Activated CD4-positive, alpha-beta T cell treated with anti-CD3 and anti-CD28 coated beads for 36 hours (primary cell): Measurements from ENCODE around the gene CYP2W1. TPM values are rescaled to one million over a fixed set of nuclear protein-coding genes. Genes with fewer than 3 reads are reported as not detected.
A peak's percentile ranks its signal among the peaks of the same experiment; 100 is the strongest.
"Not testable (repeated sequence)": the region's sequence is repeated elsewhere in the genome, so short reads cannot be mapped to it uniquely, and the experiment has no call there.

Experiments
- ATAC-seq: fragments of 200-7000 bp; cut with Tn5 transposase; one replicate; pipeline ENCODE4 v1.10.0; 2021; ENCODE audit warnings: mild to moderate bottlenecking, moderate library complexity
- CTCF ChIA-PET: fragments of 350-600 bp; sonication (Branson Sonifier 250); formaldehyde crosslinking; loops from one replicate; lab custom pipeline; 2021; ENCODE audit warnings: antibody characterized with exemption; lab: Charles Lee
- POLR2A ChIA-PET: fragments of 350-600 bp; sonication (Branson Sonifier 250); formaldehyde crosslinking; loops from one replicate; lab custom pipeline; 2021; ENCODE audit warnings: antibody characterized with exemption, inconsistent platforms; lab: Charles Lee
- DNase-seq: peaks from one replicate; pipeline ENCODE4 v3.0.0-alpha.2; 2020
- H3K27ac Mint-ChIP-seq: one replicate; pipeline ENCODE4 v1.8.0; 2021; ENCODE audit warnings: mixed read lengths
- H3K27me3 Mint-ChIP-seq: one replicate; pipeline ENCODE4 v1.8.0; 2021; ENCODE audit warnings: mixed read lengths
- H3K36me3 Mint-ChIP-seq: one replicate; pipeline ENCODE4 v1.8.0; 2021; ENCODE audit warnings: low read depth, mixed read lengths
- H3K4me1 Mint-ChIP-seq: one replicate; pipeline ENCODE4 v1.8.0; 2021; ENCODE audit warnings: mixed read lengths
- H3K4me3 Mint-ChIP-seq: one replicate; pipeline ENCODE4 v1.8.0; 2021; ENCODE audit warnings: mild to moderate bottlenecking, moderate library complexity, mixed read lengths
- H3K9me3 Mint-ChIP-seq: one replicate; pipeline ENCODE4 v1.8.0; 2021; ENCODE audit warnings: low read depth, mixed read lengths
- intact Hi-C, 2 experiments: fragments of 100-400 bp; cut with DNase I in 1 of 2; cut with micrococcal nuclease in 1 of 2; formaldehyde crosslinking; loops; one replicate each; pipeline versions ENCODE4 v1.14.2 to v1.15.1; 2022 to 2024; cut with DNase I, micrococcal nuclease
- total RNA-seq, 2 experiments: library from RNA; stranded (reverse); gene quantifications; one replicate each; pipeline ENCODE4 v1.2.3, GENCODE V29; 2021

Gene CYP2W1
- total RNA-seq, result not detected

- Mint-ChIP-seq H3K27me3 (peaks cover 2% of the 10 kb centered on the region), H3K36me3 (no peaks in the 10 kb centered on the region), H3K4me3 (no peak within 1 kb of the TSS), H3K9me3 (no peaks in the 10 kb centered on the region), H3K4me1 (no peaks in the 10 kb centered on the region), H3K27ac (no peak within 1 kb of the TSS)
- ATAC-seq, result no peak
- DNase-seq, result no peak
- ChIA-PET CTCF (no interaction called here), POLR2A (no interaction called here)
- intact Hi-C loops, result no loop called here
Observed at GRCh38 chr7:983004-983615, at the start of gene CYP2W1. CYP2W1 (plus strand) TSS chr7:983181; CDS start chr7:983212, 31 bp downstream.

GRCh38 chr7:934469-935163 lies 48.4 kb upstream of the CYP2W1 start:
- intact Hi-C loops, result no loop called here
- peaks cover 24% of the 10 kb centered on the region for H3K4me1 Mint-ChIP-seq
- no peaks in the 10 kb centered on the region for H3K27me3 Mint-ChIP-seq
- CTCF ChIA-PET, result no interaction called here
- POLR2A ChIA-PET, result no interaction called here
- no peaks in the 10 kb centered on the region for H3K9me3 Mint-ChIP-seq
- H3K27ac Mint-ChIP-seq, result no peak overlapping the region
- no peak overlapping the region for H3K4me3 Mint-ChIP-seq
- DNase-seq (no peak), ATAC-seq (no peak)
- no peaks in the 10 kb centered on the region for H3K36me3 Mint-ChIP-seq

- Mint-ChIP-seq H3K4me1 (peaks cover 25% of the 10 kb centered on the region), H3K4me3 (no peak overlapping the region), H3K27me3 (no peaks in the 10 kb centered on the region), H3K27ac (no peak overlapping the region), H3K9me3 (peaks cover 4% of the 10 kb centered on the region), H3K36me3 (no peaks in the 10 kb centered on the region)
- intact Hi-C loops, result no loop called here
- DNase-seq (no peak), ATAC-seq (no peak)
- ChIA-PET POLR2A (no interaction called here), CTCF (no interaction called here)
Observed at GRCh38 chr7:935164-935873, 47.7 kb upstream of the CYP2W1 start.

GRCh38 chr7:935874-936385 lies 47.1 kb upstream of the CYP2W1 start:
- ATAC-seq, result no peak
- ChIA-PET CTCF (no interaction called here), POLR2A (no interaction called here)
- Mint-ChIP-seq H3K27ac (peak overlapping the region; percentile 26), H3K4me3 (no peak overlapping the region), H3K36me3 (peaks cover 3% of the 10 kb centered on the region), H3K9me3 (peaks cover 9% of the 10 kb centered on the region), H3K4me1 (peaks cover 31% of the 10 kb centered on the region), H3K27me3 (no peaks in the 10 kb centered on the region)
- intact Hi-C loops, result loop anchor here in 1 of 2 experiments (2.0 kb wide), 1 partner anchor 13 kb away; no protein-coding TSS in a partner anchor
- DNase-seq, result no peak

GRCh38 chr7:936386-937054 lies 46.5 kb upstream of the CYP2W1 start:
- Mint-ChIP-seq H3K36me3 (peaks cover 3% of the 10 kb centered on the region), H3K9me3 (peaks cover 11% of the 10 kb centered on the region), H3K4me1 (peaks cover 37% of the 10 kb centered on the region), H3K27ac (peak overlapping the region; percentile 26), H3K4me3 (no peak overlapping the region), H3K27me3 (no peaks in the 10 kb centered on the region)
- DNase-seq (peak; percentile 68), ATAC-seq (peak; percentile 86)
- ChIA-PET POLR2A (no interaction called here), CTCF (no interaction called here)
- intact Hi-C loops, result loop anchor here in 1 of 2 experiments (2.0 kb wide), 1 partner anchor 14 kb away; no protein-coding TSS in a partner anchor

- H3K4me3 Mint-ChIP-seq, result no peak overlapping the region
- CTCF ChIA-PET, result interaction anchor here (1.0 kb wide), 1 partner anchor 27 kb away, joined by 3 read pairs; no protein-coding TSS in a partner anchor
- ATAC-seq (no peak), DNase-seq (no peak)
- POLR2A ChIA-PET, result no interaction called here
- H3K9me3 Mint-ChIP-seq, result peaks cover 11% of the 10 kb centered on the region
- intact Hi-C loops, result loop anchor here in 1 of 2 experiments (2.0 kb wide), 1 partner anchor 15 kb away; no protein-coding TSS in a partner anchor
- peaks cover 43% of the 10 kb centered on the region for H3K4me1 Mint-ChIP-seq
- peaks cover 3% of the 10 kb centered on the region for H3K36me3 Mint-ChIP-seq
- H3K27me3 Mint-ChIP-seq, result no peaks in the 10 kb centered on the region
- H3K27ac Mint-ChIP-seq, result no peak overlapping the region
Observed at GRCh38 chr7:937856-938484, 45.0 kb upstream of the CYP2W1 start.

- no peak for DNase-seq
- Mint-ChIP-seq H3K27me3 (no peaks in the 10 kb centered on the region), H3K9me3 (peaks cover 11% of the 10 kb centered on the region), H3K36me3 (peaks cover 3% of the 10 kb centered on the region), H3K27ac (no peak overlapping the region), H3K4me3 (no peak overlapping the region), H3K4me1 (peaks cover 43% of the 10 kb centered on the region)
- ChIA-PET POLR2A (no interaction called here), CTCF (interaction anchor here (1.0 to 1.2 kb wide), 2 partner anchors 26 to 34 kb away, joined by 3 read pairs; no protein-coding TSS in a partner anchor)
- intact Hi-C loops, result no loop called here
- no peak for ATAC-seq
Observed at GRCh38 chr7:938546-939185, 44.3 kb upstream of the CYP2W1 start.

GRCh38 chr7:939843-940242 lies 43.1 kb upstream of the CYP2W1 start:
- Mint-ChIP-seq H3K27ac (no peak overlapping the region), H3K4me3 (no peak overlapping the region)

GRCh38 chr7:940599-941408 lies 42.2 kb upstream of the CYP2W1 start:
- peaks cover 3% of the 10 kb centered on the region for H3K36me3 Mint-ChIP-seq
- peak overlapping the region; percentile 72 for H3K27ac Mint-ChIP-seq
- ChIA-PET POLR2A (interaction anchor here (1.1 kb wide), 1 partner anchor 17 kb away, joined by 3 read pairs; no protein-coding TSS in a partner anchor), CTCF (interaction anchor here (0.7 to 1.1 kb wide), 4 partner anchors 10 to 68 kb away, joined by 3 to 4 read pairs (median 4); no protein-coding TSS in a partner anchor)
- ATAC-seq, result peak; percentile 42
- H3K9me3 Mint-ChIP-seq, result peaks cover 11% of the 10 kb centered on the region
- peaks cover 42% of the 10 kb centered on the region for H3K4me1 Mint-ChIP-seq
- intact Hi-C loops, result no loop called here
- no peak for DNase-seq
- H3K27me3 Mint-ChIP-seq, result no peaks in the 10 kb centered on the region
- no peak overlapping the region for H3K4me3 Mint-ChIP-seq

More at GRCh38 chr7:939843-940242, 43.1 kb upstream of the CYP2W1 start:
- Mint-ChIP-seq H3K9me3 (peaks cover 11% of the 10 kb centered on the region), H3K4me1 (peaks cover 43% of the 10 kb centered on the region), H3K36me3 (peaks cover 3% of the 10 kb centered on the region), H3K27me3 (no peaks in the 10 kb centered on the region)
- POLR2A ChIA-PET, result no interaction called here
- DNase-seq (no peak), ATAC-seq (no peak)
- intact Hi-C loops, result no loop called here
- CTCF ChIA-PET, result interaction anchor here (1.2 kb wide), 1 partner anchor 33 kb away, joined by 3 read pairs; no protein-coding TSS in a partner anchor

GRCh38 chr7:943793-944192 lies 39.2 kb upstream of the CYP2W1 start:
- peaks cover 25% of the 10 kb centered on the region for H3K4me1 Mint-ChIP-seq
- ATAC-seq, POLR2A ChIA-PET, DNase-seq, H3K36me3 Mint-ChIP-seq, H3K27me3 Mint-ChIP-seq, H3K4me3 Mint-ChIP-seq, intact Hi-C loops, H3K27ac Mint-ChIP-seq, CTCF ChIA-PET: not testable (repeated sequence)
- peaks cover 11% of the 10 kb centered on the region for H3K9me3 Mint-ChIP-seq
